ENCODE results near the gene LY6G6F.

LY6G6F gene

DNA sequence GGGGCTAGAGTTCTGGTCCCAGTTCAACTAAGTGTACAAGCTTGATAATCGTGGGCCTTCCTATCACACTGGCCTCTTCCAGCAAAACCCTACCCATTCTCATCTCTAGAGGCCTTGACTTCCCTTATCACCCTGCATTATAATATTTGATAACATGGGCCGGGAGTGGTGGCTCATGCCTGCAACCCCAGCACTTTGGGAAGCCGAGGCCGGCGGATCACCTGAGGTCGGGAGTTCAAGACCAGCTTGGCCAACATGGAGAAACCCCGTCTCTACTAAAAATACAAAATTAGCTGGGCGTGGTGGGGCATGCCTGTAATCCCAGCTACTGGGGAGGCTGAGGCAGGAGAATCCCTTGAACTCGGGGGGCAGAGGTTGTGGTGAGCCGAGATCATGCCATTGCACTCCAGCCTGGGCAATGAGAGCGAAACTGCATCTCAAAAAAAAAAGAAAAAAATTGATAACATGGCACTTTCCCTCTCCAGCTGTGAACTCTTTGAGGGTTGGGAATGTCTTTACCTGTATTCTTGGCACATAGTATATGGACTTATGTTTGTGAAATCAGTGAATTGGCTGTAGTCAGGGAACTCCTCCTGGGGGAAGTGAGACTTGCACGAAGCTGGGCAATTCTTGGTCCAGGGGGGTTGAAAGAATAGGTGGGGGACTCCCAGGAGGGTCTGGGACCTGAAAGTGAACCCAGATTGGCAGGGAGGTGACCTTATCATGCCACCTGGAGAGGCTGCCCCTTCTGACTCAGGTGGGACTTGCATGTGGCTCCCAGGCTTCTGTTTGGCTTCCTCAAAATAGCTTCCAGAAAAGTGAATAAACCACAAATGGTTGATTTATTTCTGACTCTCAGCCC is 45.2 kb upstream of the LY6G6F start:
- TF ChIP-seq, protein P1, sequence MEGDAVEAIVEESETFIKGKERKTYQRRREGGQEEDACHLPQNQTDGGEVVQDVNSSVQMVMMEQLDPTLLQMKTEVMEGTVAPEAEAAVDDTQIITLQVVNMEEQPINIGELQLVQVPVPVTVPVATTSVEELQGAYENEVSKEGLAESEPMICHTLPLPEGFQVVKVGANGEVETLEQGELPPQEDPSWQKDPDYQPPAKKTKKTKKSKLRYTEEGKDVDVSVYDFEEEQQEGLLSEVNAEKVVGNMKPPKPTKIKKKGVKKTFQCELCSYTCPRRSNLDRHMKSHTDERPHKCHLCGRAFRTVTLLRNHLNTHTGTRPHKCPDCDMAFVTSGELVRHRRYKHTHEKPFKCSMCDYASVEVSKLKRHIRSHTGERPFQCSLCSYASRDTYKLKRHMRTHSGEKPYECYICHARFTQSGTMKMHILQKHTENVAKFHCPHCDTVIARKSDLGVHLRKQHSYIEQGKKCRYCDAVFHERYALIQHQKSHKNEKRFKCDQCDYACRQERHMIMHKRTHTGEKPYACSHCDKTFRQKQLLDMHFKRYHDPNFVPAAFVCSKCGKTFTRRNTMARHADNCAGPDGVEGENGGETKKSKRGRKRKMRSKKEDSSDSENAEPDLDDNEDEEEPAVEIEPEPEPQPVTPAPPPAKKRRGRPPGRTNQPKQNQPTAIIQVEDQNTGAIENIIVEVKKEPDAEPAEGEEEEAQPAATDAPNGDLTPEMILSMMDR (IDR thresholded peaks at IDR 0.05; ENCODE audit: borderline replicate concordance, insufficient read depth, low read depth, low read length): no peak
- H3K4me3 ChIP-seq (ENCODE audit: low read depth, low read length): no peak overlapping the region

GRCh38 chr6:31662124-31662723 is 44.4 kb upstream of the LY6G6F start:
- no peak overlapping the region for H3K4me3 ChIP-seq (ENCODE audit: low read depth, low read length)
- TF ChIP-seq, protein P1 (IDR thresholded peaks at IDR 0.05; ENCODE audit: borderline replicate concordance, insufficient read depth, low read depth, low read length): no peak

DNA sequence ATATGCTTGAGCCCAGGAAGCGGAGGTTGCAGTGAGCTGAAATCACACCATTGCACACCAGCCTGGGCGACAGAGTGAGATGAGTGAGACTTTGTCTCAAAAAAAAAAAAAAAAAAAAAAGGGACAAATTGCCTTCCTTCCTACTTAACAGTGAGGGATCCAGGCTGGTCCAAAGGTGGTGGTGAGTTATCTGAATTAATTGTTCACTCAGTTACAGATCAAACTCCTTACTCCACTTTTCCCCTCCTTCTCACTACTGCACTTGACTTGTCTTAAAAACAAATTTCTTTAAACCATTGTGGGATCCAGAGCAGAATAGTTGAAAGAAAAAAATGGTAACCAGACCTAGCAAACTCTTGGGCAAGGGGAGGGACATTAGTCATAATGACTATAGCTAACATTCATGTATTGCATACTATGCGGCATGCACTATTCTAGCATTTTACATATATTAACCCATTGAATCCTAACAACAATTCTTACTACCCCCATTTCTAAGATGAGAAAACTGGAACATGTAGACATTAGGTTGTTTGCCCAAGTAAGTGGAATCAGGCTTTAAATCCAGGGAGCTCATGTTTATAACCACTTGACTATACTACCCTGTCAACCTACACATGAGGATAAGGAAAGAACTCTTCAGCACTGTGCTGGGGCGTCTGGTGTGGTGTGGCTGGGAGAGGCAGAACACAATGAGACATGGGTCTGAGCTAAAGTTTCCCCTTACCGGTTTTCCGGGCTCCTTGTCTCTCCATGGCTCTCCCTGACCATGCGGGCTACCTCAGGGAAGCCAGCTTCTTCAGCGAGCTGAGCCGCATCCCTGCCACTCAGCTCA is 43.3 kb upstream of the LY6G6F start:
- TF ChIP-seq, protein P1 (IDR thresholded peaks at IDR 0.05; ENCODE audit: borderline replicate concordance, insufficient read depth, low read depth, low read length): no peak
- H3K4me3 ChIP-seq (ENCODE audit: low read depth, low read length): no peak overlapping the region

- TF ChIP-seq, protein P1 (IDR thresholded peaks at IDR 0.05; ENCODE audit: borderline replicate concordance, insufficient read depth, low read depth, low read length): no peak
Measured at GRCh38 chr6:31663961-31664789, 42.5 kb upstream of the LY6G6F start.

GRCh38 chr6:31664790-31665500 is 41.7 kb upstream of the LY6G6F start, which contains the start of gene GPANK1:
GPANK1 (minus strand) TSS chr6:31664997; CDS start chr6:31664478, 519 bp downstream.
- H3K4me3 ChIP-seq (ENCODE audit: low read depth, low read length): peak within 1 kb of the TSS; percentile 68
- TF ChIP-seq, protein P1 (IDR thresholded peaks at IDR 0.05; ENCODE audit: borderline replicate concordance, insufficient read depth, low read depth, low read length): no peak

More at GRCh38 chr6:31663961-31664789, 42.5 kb upstream of the LY6G6F start:
- peak overlapping the region; percentile 68 for H3K4me3 ChIP-seq (ENCODE audit: low read depth, low read length)

All from GM12875 (cell line).